ENCODE data around the gene CTRL.

The CTRL gene

DNA sequence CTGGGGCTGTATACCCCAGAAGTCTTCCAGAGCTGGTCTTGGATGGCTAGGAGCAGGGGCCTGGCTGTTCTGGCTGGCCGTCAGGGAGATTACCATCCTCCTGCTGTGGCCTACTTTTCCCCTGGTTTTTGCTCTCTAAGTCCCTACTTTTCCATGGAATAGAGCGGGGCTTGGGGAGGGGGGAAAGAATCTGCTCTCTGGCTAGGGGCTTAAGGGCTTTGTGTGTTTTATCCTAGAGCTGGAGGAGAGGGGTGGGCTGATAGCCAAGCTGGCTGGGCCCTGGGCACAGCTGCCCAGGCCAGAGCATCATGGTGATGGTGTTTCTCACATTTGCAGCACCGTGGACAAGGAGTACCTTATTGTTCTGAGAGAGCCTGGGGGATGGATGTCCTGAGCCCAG lies 43.3 kb downstream of the CTRL start:
- TF ChIP-seq, protein P1, sequence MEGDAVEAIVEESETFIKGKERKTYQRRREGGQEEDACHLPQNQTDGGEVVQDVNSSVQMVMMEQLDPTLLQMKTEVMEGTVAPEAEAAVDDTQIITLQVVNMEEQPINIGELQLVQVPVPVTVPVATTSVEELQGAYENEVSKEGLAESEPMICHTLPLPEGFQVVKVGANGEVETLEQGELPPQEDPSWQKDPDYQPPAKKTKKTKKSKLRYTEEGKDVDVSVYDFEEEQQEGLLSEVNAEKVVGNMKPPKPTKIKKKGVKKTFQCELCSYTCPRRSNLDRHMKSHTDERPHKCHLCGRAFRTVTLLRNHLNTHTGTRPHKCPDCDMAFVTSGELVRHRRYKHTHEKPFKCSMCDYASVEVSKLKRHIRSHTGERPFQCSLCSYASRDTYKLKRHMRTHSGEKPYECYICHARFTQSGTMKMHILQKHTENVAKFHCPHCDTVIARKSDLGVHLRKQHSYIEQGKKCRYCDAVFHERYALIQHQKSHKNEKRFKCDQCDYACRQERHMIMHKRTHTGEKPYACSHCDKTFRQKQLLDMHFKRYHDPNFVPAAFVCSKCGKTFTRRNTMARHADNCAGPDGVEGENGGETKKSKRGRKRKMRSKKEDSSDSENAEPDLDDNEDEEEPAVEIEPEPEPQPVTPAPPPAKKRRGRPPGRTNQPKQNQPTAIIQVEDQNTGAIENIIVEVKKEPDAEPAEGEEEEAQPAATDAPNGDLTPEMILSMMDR (IDR thresholded peaks at IDR 0.05; ENCODE audit: low read depth, low read length): no peak
- no peak overlapping the region for H3K4me3 ChIP-seq (ENCODE audit: low read depth, low read length)
- peak; percentile 77 for DNase-seq
- H3K27ac ChIP-seq: peak overlapping the region; percentile 83
- H3K27me3 ChIP-seq (ENCODE audit: insufficient read depth, low read depth, severe bottlenecking): no peaks in the 10 kb centered on the region
- H3K9me3 ChIP-seq (ENCODE audit: severe bottlenecking): no peaks in the 10 kb centered on the region
- H3K36me3 ChIP-seq: peaks cover 13% of the 10 kb centered on the region

DNA sequence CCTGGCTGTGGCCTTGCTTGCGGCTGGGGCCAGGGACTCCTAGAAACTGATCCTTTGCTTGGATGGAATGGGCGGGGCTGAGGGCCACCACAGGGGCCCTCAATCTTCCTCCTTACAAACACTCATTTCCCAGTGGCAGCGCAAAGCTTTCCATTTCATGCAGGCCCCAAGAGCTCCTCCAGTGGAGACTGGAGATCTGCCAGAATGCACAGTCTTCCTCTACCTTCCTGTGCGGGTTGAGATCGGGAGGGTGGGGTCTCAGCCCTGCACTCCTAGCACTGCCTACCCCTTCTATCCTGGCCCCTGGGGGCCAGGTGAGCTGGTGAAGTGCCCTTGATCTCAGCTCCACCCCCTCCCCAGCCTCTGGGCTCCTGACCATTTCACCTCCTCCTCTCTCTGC lies 45.3 kb downstream of the CTRL start:
- peaks cover 33% of the 10 kb centered on the region for H3K36me3 ChIP-seq
- TF ChIP-seq, protein P1 (IDR thresholded peaks at IDR 0.05; ENCODE audit: low read depth, low read length): peak; percentile 12; the same call in 1 of the 2 replicates
- H3K4me3 ChIP-seq (ENCODE audit: low read depth, low read length): no peak overlapping the region
- peak overlapping the region; percentile 75 for H3K27ac ChIP-seq
- no peaks in the 10 kb centered on the region for H3K27me3 ChIP-seq (ENCODE audit: insufficient read depth, low read depth, severe bottlenecking)
- peak; percentile 44 for DNase-seq
- H3K9me3 ChIP-seq (ENCODE audit: severe bottlenecking): no peaks in the 10 kb centered on the region

DNA sequence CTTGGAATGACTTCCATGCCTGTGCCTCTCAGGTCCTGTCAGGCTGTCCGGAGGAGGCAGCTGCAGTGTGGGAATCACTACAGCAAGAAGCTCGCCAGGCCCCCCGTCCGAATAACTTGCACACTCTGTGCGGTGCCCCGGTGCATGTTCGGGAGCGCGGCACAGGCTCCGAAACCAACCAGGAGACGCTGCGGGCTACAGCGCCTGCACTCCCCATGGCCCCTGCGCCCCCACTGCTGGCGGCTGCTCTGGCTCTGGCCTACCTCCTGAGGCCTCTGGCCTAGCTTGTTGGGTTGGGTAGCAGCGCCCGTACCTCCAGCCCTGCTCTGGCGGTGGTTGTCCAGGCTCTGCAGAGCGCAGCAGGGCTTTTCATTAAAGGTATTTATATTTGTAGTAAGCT lies 45.7 kb downstream of the CTRL start:
- no peak for DNase-seq
- Histone ChIP-seq H3K4me3 (ENCODE audit: low read depth, low read length) (no peak overlapping the region), H3K27ac (peak overlapping the region; percentile 75), H3K36me3 (peaks cover 37% of the 10 kb centered on the region), H3K27me3 (ENCODE audit: insufficient read depth, low read depth, severe bottlenecking) (no peaks in the 10 kb centered on the region), H3K9me3 (ENCODE audit: severe bottlenecking) (no peaks in the 10 kb centered on the region)
- TF ChIP-seq, protein P1 (IDR thresholded peaks at IDR 0.05; ENCODE audit: low read depth, low read length): no peak

DNA sequence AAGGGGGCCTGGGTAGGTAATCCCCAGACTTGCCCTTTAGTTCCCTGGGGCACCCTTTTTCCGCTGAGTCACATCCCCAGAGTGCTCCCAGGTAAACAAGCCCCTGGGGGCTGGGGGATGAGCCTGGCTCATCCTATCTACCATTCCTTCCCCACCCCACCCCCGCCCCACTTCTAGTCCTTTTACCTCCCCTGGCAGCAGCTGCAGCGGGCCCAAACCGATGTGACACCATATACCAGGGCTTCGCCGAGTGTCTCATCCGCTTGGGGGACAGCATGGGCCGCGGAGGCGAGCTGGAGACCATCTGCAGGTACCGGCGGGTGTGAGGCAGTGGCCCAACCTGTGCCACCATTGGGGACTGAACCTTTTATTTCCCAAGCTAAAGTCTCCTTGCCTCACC lies 46.1 kb downstream of the CTRL start:
- Histone ChIP-seq H3K27me3 (ENCODE audit: insufficient read depth, low read depth, severe bottlenecking) (no peaks in the 10 kb centered on the region), H3K27ac (peak overlapping the region; percentile 75), H3K4me3 (ENCODE audit: low read depth, low read length) (no peak overlapping the region), H3K9me3 (ENCODE audit: severe bottlenecking) (no peaks in the 10 kb centered on the region), H3K36me3 (peaks cover 41% of the 10 kb centered on the region)
- TF ChIP-seq, protein P1 (IDR thresholded peaks at IDR 0.05; ENCODE audit: low read depth, low read length): no peak
- DNase-seq: peak; percentile 64

DNA sequence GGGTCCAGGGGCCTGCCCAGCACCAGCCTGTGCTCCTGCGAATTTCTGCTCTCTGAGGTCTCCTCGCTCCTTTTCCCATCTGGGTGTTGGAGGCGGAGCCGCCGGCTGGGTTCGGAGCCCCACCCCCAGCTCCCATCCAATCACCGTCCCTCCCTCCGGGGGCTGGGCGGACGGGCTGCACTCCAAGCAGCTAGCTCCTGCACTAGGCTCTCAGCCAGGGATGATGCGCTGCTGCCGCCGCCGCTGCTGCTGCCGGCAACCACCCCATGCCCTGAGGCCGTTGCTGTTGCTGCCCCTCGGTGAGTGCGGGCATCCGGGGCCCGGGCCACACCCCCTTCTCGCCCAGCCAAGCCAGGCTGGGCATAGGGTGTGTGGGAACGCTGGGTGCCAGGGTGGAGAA lies 47.0 kb downstream of the CTRL start, which contains the start of gene NRN1L:
Gene NRN1L, plus strand, starts transcription at position 202 of the 400 bp plus-strand sequence. Its CDS starts 19 bp downstream, at position 221.
- H3K27ac ChIP-seq: peak within 1 kb of the TSS; percentile 75

More for the DNA sequence above, 47.0 kb downstream of the CTRL start, which contains the start of gene NRN1L:
- TF ChIP-seq, protein P1 (IDR thresholded peaks at IDR 0.05; ENCODE audit: low read depth, low read length): no peak
- DNase-seq: peak; percentile 92
- Histone ChIP-seq H3K4me3 (ENCODE audit: low read depth, low read length) (no peak within 1 kb of the TSS), H3K36me3 (peaks cover 48% of the 10 kb centered on the region), H3K27me3 (ENCODE audit: insufficient read depth, low read depth, severe bottlenecking) (no peaks in the 10 kb centered on the region), H3K9me3 (ENCODE audit: severe bottlenecking) (no peaks in the 10 kb centered on the region)

Measured in WERI-Rb-1 (cell line).